GM20431 (cell line): ENCODE measurements around the gene MRPS18A.

Experiments used
- in situ Hi-C: fragments of 300-500 bp; cut with MseI, MboI; formaldehyde crosslinking; loops from one replicate; pipeline ENCODE4 v1.15.0; 2020; ENCODE audit warnings: low sequenced_read_pairs; ENCODE audit not compliant: unreplicated experiment

Gene MRPS18A

DNA sequence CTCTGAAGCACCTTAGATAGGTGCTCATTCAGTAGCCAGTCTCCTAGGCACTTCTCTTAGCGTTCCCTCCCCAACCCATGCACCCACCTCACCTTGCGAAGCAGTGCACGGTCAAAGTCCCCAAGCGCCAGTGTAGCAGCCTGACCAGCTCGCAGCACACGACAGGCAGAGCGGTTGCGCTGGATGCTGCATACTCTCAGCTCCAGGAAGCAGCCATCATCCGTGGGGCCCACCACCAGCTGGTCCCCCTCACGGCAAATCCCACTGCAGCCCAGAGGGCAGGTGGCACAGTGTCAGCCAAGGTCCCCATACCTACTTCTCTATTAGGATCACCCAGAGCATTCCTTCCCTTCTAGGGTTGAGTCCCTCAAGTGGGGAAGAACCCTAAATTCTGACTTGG is 65.0 kb downstream of the MRPS18A start:
- in situ Hi-C loops: no loop called here

DNA sequence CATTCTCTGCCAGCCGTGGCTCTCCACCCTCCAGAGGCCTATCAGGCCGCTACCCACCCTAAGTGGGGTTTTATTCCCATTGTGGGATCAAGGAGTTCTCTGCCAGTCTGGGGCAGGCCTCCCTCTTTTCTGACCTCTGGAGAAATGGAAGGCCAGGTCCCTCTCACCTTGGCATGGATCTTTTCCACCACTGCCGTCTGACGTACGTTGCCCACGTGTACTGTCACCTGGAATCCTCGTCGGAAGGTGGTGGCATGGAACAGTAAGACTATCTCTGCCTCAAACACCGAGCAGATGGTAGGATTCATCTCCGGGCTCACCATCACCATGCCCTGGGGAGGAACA is 65.8 kb downstream of the MRPS18A start:
- in situ Hi-C loops: no loop called here
